ENCODE data around the gene ADARB2.

DNA sequence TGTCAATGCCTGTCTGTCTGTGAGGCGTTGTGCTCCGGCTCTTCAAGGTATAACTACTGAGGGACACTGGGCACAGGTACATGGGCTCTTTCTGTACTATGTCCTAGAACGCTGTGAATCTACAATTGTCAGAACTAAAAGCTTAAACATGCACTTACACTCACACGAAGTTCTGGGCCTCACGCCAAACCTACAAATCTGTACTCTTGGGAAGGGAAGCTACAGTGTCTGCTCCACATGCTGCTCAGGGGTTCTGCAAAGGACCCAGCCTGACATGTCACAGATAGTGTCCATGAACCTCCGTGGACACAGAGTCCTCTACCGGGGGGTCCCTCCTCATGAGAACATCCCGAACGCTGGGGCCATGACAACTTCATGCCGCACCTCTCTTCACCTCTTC lies 412.4 kb downstream of the ADARB2 start:
- TF ChIP-seq, protein P1, sequence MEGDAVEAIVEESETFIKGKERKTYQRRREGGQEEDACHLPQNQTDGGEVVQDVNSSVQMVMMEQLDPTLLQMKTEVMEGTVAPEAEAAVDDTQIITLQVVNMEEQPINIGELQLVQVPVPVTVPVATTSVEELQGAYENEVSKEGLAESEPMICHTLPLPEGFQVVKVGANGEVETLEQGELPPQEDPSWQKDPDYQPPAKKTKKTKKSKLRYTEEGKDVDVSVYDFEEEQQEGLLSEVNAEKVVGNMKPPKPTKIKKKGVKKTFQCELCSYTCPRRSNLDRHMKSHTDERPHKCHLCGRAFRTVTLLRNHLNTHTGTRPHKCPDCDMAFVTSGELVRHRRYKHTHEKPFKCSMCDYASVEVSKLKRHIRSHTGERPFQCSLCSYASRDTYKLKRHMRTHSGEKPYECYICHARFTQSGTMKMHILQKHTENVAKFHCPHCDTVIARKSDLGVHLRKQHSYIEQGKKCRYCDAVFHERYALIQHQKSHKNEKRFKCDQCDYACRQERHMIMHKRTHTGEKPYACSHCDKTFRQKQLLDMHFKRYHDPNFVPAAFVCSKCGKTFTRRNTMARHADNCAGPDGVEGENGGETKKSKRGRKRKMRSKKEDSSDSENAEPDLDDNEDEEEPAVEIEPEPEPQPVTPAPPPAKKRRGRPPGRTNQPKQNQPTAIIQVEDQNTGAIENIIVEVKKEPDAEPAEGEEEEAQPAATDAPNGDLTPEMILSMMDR (IDR thresholded peaks at IDR 0.05; ENCODE audit: low read depth, low read length, poor library complexity, severe bottlenecking) = no peak
- no peak for TF ChIP-seq EZH2phosphoT487 (IDR thresholded peaks at IDR 0.05; ENCODE audit: borderline replicate concordance, low read length)

Data from DOHH2 (cell line).